Thymus (tissue), 11 donors: ENCODE results near the gene TAF11L6. TPM values are rescaled to one million over a fixed set of nuclear protein-coding genes. Genes with fewer than 3 reads are reported as not detected.
A peak's percentile ranks its signal among the peaks of the same experiment; 100 is the strongest.
"Not testable (repeated sequence)": the region's sequence is repeated elsewhere in the genome, so short reads cannot be mapped to it uniquely, and the experiment has no call there.

ENCODE experiments used
- DNase-seq, 9 donors: peaks; one replicate each; pipeline ENCODE4 v3.0.0-alpha.2; 2013; ENCODE audit warnings: low spot score in 9 of 9, low read depth in 6 of 9, missing footprints in 1 of 9
- H3K27ac ChIP-seq, 2 donors: one replicate each; pipeline ENCODE4 v1.5.1; 2013; ENCODE audit warnings: control low read depth in 1 of 2, low read depth in 1 of 2, low read length in 1 of 2, mild to moderate bottlenecking in 1 of 2, moderate library complexity in 1 of 2
- H3K27me3 ChIP-seq, 2 donors: one replicate each; pipeline ENCODE4 v1.5.1; 2013; ENCODE audit warnings: low read length in 1 of 2; ENCODE audit not compliant: control insufficient read depth in 2 of 2, insufficient read depth in 1 of 2
- H3K36me3 ChIP-seq, 2 donors: one replicate each; pipeline ENCODE4 v1.5.1; 2013; ENCODE audit warnings: low read length in 1 of 2, mild to moderate bottlenecking in 1 of 2, moderate library complexity in 1 of 2; ENCODE audit not compliant: control insufficient read depth in 2 of 2, insufficient read depth in 2 of 2
- H3K4me1 ChIP-seq, 2 donors: one replicate each; pipeline ENCODE4 v1.5.1; 2013; ENCODE audit warnings: low read length in 2 of 2; ENCODE audit not compliant: control insufficient read depth in 2 of 2, insufficient read depth in 2 of 2
- H3K4me3 ChIP-seq, 2 donors: one replicate each; pipeline ENCODE4 v1.5.1; 2013; ENCODE audit warnings: low read length in 2 of 2, control low read depth in 1 of 2, mild to moderate bottlenecking in 1 of 2
- H3K9me3 ChIP-seq, 2 donors: one replicate each; pipeline ENCODE4 v1.5.1; 2013; ENCODE audit warnings: low read length in 1 of 2, mild to moderate bottlenecking in 1 of 2; ENCODE audit not compliant: control insufficient read depth in 2 of 2, insufficient read depth in 1 of 2
- WGBS: extraction: QIAGEN DNeasy Blood & Tissue Kit; methylation state at CpG from one replicate; pipeline ENCODE4 v1.1.7; 2013; 5-methylcytosine and 5-hydroxymethylcytosine counted together
- polyA plus RNA-seq: library from polyadenylated mRNA; stranded (reverse); fragments of 200-250 nt; gene quantifications from one replicate; pipeline ENCODE4 v1.2.3, GENCODE V29; 2013
- total RNA-seq: library from RNA; stranded (reverse); fragments of 120-200 nt; gene quantifications from one replicate; pipeline ENCODE4 v1.2.4, GENCODE V29; 2013
- donor health status: healthy.

The TAF11L6 gene
- total and polyA plus RNA-seq, 2 donors: not detected

GRCh38 chr5:17511775-17512325 lies 16.6 kb upstream of the TAF11L6 start:
- Histone ChIP-seq H3K9me3 (no peaks in the 10 kb centered on the region), H3K4me3 (no peak overlapping the region), H3K36me3 (no peaks in the 10 kb centered on the region), H3K27ac (no peak overlapping the region), H3K27me3 (no peaks in the 10 kb centered on the region), H3K4me1 (no peaks in the 10 kb centered on the region)
- DNase-seq: no peak
- 94% methylated on average over 17 of the region's 17 CpGs for WGBS

GRCh38 chr5:17517526-17517925 lies 10.9 kb upstream of the TAF11L6 start:
- DNase-seq, H3K36me3 ChIP-seq, H3K4me1 ChIP-seq, H3K27me3 ChIP-seq, H3K4me3 ChIP-seq, H3K9me3 ChIP-seq, H3K27ac ChIP-seq: not testable (repeated sequence)
- WGBS: 92% methylated on average over 9 of the region's 12 CpGs

GRCh38 chr5:17518067-17518466 lies 10.4 kb upstream of the TAF11L6 start, which contains the start of gene TAF11L3:
TSS of gene TAF11L3 (plus strand) at chr5:17518367.
- not testable (repeated sequence) for DNase-seq, H3K27ac ChIP-seq, H3K36me3 ChIP-seq, H3K4me3 ChIP-seq, H3K9me3 ChIP-seq, H3K4me1 ChIP-seq, H3K27me3 ChIP-seq
- WGBS: no CpG with 5 or more reads among the region's 15 CpGs

- not testable (repeated sequence) for H3K27ac ChIP-seq, DNase-seq, H3K4me3 ChIP-seq, H3K4me1 ChIP-seq, H3K36me3 ChIP-seq, H3K27me3 ChIP-seq, H3K9me3 ChIP-seq
- WGBS: 95% methylated on average over 8 of the region's 14 CpGs
Observed at GRCh38 chr5:17519508-17519907, 9.0 kb upstream of the TAF11L6 start.

GRCh38 chr5:17521501-17521900 lies 7.0 kb upstream of the TAF11L6 start, which contains the start of gene TAF11L4:
TSS of gene TAF11L4 (plus strand) at chr5:17521801.
- WGBS: no CpG with 5 or more reads among the region's 15 CpGs
- not testable (repeated sequence) for DNase-seq, H3K36me3 ChIP-seq

GRCh38 chr5:17524935-17525334 lies 3.5 kb upstream of the TAF11L6 start, which contains the start of gene TAF11L5:
TSS of gene TAF11L5 (plus strand) at chr5:17525235.
- DNase-seq, H3K36me3 ChIP-seq, H3K4me1 ChIP-seq, H3K9me3 ChIP-seq, H3K4me3 ChIP-seq, H3K27me3 ChIP-seq, H3K27ac ChIP-seq: not testable (repeated sequence)
- WGBS: no CpG with 5 or more reads among the region's 15 CpGs

More at GRCh38 chr5:17521501-17521900, 7.0 kb upstream of the TAF11L6 start, which contains the start of gene TAF11L4:
- H3K27ac ChIP-seq, H3K27me3 ChIP-seq, H3K9me3 ChIP-seq, H3K4me3 ChIP-seq, H3K4me1 ChIP-seq: not testable (repeated sequence)

- not testable (repeated sequence) for H3K4me1 ChIP-seq, H3K27ac ChIP-seq, H3K9me3 ChIP-seq, H3K4me3 ChIP-seq, H3K27me3 ChIP-seq, H3K36me3 ChIP-seq
- 95% methylated on average over 9 of the region's 17 CpGs for WGBS
- DNase-seq: peak in 4 of 9 donors; percentile 5 to 37 (median 11)
Observed at GRCh38 chr5:17526504-17526903, 2.0 kb upstream of the TAF11L6 start.

Other genes with a start within 250 kb of the TAF11L6 start
- gene TAF11L2, start 30.4 kb upstream of the TAF11L6 start, total RNA-seq: not detected
- gene TAF11L2, start 30.4 kb upstream of the TAF11L6 start, polyA plus RNA-seq: 0.18 TPM
- gene TAF11L3, start 10.3 kb upstream of the TAF11L6 start, total RNA-seq: not detected
- gene TAF11L3, start 10.3 kb upstream of the TAF11L6 start, polyA plus RNA-seq: not detected
- not detected for gene TAF11L4, start 6.9 kb upstream of the TAF11L6 start, total RNA-seq
- not detected for gene TAF11L4, start 6.9 kb upstream of the TAF11L6 start, polyA plus RNA-seq
- gene TAF11L5, start 3.4 kb upstream of the TAF11L6 start, total RNA-seq: not detected
- gene TAF11L5, start 3.4 kb upstream of the TAF11L6 start, polyA plus RNA-seq: not detected
- gene TAF11L7, start 57.1 kb downstream of the TAF11L6 start, total RNA-seq: not detected
- not detected for gene TAF11L7, start 57.1 kb downstream of the TAF11L6 start, polyA plus RNA-seq
- not detected for gene TAF11L8, start 62.3 kb downstream of the TAF11L6 start, total RNA-seq
- not detected for gene TAF11L8, start 62.3 kb downstream of the TAF11L6 start, polyA plus RNA-seq
- not detected for gene TAF11L9, start 65.7 kb downstream of the TAF11L6 start, total RNA-seq
- gene TAF11L9, start 65.7 kb downstream of the TAF11L6 start, polyA plus RNA-seq: not detected
- not detected for gene TAF11L10, start 69.2 kb downstream of the TAF11L6 start, total RNA-seq
- gene TAF11L10, start 69.2 kb downstream of the TAF11L6 start, polyA plus RNA-seq: not detected
- gene TAF11L11, start 75.5 kb downstream of the TAF11L6 start, total RNA-seq: not detected
- 0.11 TPM for gene TAF11L11, start 75.5 kb downstream of the TAF11L6 start, polyA plus RNA-seq
- not detected for gene TAF11L12, start 81.7 kb downstream of the TAF11L6 start, total RNA-seq
- gene TAF11L12, start 81.7 kb downstream of the TAF11L6 start, polyA plus RNA-seq: 0.09 TPM
- gene TAF11L13, start 103.4 kb downstream of the TAF11L6 start, total RNA-seq: not detected
- not detected for gene TAF11L13, start 103.4 kb downstream of the TAF11L6 start, polyA plus RNA-seq
- not detected for gene TAF11L14, start 105.8 kb downstream of the TAF11L6 start, total RNA-seq
- 0.14 TPM for gene TAF11L14, start 105.8 kb downstream of the TAF11L6 start, polyA plus RNA-seq